DMS53 treated with DMSO at 0.1 percent for 48 hours (cell line): ENCODE results near the gene XG.
"Not testable (repeated sequence)": the region's sequence is repeated elsewhere in the genome, so short reads cannot be mapped to it uniquely, and the experiment has no call there.

ENCODE experiments used
- DNase-seq: peaks from one replicate; lab custom pipeline; 2025; ENCODE audit not compliant: unreplicated experiment; lab: John Stamatoyannopoulos, UW

The XG gene, protein sequence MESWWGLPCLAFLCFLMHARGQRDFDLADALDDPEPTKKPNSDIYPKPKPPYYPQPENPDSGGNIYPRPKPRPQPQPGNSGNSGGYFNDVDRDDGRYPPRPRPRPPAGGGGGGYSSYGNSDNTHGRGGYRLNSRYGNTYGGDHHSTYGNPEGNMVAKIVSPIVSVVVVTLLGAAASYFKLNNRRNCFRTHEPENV

GRCh38 chrX:2751874-2752300 is at the start of gene XG:
XG (plus strand) TSS chrX:2752040; CDS start chrX:2752275, 235 bp downstream.
- DNase-seq: not testable (repeated sequence)

GRCh38 chrX:2703991-2704369 is 47.9 kb upstream of the XG start:
- DNase-seq: no peak

DNA sequence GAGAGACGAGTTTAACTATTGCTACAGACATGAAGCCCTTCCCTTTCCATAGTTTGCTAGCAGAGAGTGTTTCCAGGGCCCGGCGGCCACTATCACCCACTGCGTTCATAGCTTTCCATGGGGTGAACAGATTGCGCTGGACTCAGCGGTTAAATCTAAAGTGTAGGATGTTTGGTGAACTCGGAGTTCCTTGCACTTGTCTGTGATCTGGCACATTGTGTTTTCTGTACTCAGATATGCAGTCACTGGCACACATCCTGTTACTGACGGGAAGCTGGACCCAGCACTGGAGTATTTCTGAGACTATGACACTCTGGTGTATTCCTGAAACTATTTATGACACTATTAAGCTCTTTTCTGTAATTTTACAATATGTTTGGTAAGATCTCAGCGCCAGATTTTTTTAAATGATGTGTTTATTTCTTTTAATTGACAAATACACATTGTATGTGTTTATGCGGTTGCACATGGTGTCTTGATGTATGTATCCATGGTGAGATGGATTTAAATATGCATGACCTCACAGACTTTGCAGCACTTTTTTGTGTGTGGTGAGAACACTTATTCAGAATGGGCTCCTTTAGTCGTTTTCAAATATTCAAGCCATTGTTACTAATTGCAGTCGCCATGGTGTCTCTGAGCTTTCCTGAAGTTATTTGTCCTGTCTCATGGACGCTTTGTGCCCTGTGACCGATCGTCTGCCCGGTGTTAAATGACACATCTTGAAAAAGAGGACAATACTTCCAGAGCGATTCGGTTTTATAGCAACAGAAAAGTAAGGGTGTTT is 46.6 kb upstream of the XG start:
- no peak for DNase-seq

DNA sequence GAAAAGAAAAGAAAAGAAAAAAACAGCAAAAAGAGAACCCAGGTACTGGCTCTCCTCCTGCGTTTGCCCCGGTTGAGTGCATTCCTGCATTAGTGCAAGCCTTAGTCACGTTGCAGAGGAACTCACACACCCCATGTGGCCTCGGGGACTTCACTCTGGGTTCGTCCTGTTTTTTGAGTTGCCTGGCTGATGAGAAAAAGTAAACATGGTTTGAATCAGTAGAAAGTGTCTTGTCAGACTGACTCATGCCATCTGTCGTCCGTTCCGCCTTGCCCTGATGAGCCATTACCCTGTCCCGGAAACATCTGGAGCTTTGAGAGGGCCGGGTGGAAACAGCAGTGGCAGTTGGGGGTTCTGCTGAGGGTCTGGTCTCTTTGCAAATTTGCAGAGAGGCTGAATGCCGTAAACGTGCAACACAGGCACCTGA is 44.5 kb upstream of the XG start:
- DNase-seq: no peak

GRCh38 chrX:2708021-2708420 is 43.8 kb upstream of the XG start:
- DNase-seq: no peak

DNA sequence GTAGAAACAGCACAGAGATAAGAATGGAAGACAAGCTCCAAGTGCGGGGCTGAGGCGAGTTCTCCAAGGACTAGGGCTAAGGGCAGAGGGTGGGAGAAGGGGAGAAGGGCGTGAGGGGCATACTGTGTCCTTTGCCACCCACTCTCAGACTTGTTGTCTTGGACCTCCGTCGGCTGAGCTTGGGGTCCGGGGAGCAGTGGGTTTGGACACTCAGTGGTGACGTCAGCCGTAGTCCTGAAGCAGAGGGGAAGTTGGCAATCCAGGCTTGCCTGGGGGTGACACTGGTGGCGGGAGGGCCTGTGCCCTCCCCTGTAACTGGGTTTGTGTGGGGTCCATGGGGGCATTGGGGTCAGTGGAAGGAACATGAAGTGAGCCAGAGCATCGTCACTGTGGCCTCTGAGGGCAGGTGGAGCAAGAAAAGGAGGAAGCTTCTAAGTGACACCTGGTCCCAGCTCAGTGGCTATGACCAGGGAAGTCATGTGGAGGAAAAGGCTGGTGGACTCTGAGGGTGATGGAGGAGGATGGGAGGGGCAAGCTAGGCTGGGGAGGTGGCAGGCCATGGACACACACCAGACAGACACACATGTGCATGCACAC is 43.1 kb upstream of the XG start:
- DNase-seq: no peak

- DNase-seq: no peak
Observed at GRCh38 chrX:2709556-2709955, 42.3 kb upstream of the XG start.

DNA sequence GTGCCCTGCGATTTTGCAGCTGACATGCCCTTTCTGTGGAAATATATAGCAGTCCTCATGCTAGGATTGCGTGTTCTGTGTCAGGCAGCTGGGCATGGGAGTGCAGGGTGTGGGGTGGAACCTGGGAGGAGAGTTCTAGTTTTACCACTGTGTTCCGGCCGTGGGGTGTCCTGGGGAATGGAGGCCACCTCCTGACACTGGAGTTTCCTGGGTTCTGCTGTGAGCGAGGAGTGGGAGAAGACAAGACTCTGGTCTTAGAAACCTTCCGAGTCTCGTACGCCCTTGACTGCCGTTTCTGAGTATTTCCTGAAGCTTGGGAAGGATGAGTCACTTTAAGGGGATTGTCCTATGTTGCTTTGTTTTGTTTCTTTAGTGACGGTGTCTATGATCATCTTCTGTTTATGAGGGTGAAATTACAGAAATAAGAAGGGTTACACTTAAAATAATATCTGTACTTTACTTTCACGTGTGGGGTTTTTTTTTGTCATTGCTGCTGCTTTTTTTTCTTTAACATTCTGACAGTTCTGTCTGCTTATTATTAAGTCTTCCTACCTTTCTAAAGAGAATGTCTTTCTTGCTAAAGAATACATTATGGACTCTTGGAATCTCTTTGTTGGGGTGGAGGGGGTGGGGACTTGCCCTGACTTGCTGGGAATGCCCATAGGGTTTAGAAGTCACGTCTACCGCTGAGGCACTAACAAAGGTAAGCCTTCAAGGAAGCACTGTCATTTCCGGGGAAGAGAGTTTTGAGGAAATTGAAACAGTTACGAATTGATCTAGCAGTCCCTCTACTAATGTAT is 41.6 kb upstream of the XG start:
- no peak for DNase-seq

DNA sequence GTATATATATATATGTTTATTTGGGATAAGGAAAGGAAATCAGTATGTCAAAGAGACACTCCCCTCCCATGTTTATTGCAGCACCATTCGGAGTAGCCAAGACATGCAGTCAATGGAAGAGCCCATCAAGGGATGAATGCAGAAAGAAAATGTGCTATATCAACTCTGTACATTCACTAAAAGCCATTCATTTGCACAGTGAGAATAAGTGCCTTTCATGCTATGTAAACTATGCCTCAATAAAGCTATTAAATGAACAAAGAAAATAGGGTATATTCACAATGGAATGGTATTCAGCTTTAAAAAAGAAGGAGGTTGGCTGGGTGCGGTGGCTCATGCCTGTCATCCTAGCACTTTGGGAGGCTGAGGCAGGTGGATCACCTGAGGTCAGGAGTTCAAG is 40.4 kb upstream of the XG start:
- DNase-seq: no peak

- no peak for DNase-seq
Observed at GRCh38 chrX:2712428-2712827, 39.4 kb upstream of the XG start.

DNA sequence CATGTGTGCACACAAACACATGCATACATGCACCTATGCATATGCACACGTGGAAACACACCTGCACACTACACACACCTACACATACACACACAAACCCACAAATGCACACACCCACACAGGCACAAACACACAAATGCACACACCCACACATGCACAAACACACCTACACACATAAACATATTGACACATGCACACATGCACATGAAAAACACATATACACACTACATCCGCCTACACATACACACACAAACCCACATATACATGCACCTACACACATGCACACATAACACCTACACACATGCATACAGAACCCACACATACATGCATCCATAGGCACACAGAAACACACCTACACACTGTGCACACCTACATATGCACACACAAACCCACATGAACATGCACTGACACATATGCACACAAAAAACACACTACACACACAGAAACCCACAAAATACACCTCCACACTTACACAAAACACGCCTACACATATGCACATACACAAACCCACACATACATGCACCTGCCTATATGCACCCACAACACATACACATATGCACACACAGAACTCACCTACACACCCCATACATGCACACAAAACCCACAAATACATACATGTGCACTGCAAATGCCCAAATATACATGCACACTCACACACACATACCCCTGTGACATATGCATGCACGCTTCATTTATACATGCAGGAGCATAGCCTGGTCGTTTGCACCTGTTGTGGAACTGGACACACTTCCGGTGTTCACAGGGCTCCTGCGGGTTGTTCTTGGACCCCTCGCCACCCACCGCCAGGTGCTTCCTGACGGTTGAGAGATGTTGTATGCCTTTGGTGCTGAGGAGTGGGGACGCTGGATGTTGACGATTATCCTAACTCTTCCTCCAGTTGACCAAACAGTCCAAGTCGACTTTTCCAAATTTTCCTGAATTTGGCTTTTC is 38.7 kb upstream of the XG start:
- no peak for DNase-seq

DNA sequence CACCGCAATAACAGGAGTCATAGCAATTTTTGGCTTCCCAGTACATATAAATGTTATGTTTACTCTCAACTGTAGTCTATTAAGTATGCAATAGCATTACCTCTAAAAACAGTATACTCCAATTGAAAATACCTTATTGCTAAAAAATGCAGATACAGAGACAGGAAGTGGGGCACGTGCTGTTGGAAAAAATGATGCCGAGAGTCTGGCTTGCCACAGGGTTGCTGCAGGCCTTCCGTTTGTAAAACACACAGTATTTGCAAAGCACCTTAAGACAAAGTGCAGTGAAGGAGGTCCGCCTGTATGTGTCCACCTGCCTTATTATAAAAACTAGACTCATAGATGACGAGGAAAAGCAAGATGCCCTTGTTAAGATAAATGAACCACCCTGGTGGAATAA is 37.3 kb upstream of the XG start:
- DNase-seq: no peak

DNA sequence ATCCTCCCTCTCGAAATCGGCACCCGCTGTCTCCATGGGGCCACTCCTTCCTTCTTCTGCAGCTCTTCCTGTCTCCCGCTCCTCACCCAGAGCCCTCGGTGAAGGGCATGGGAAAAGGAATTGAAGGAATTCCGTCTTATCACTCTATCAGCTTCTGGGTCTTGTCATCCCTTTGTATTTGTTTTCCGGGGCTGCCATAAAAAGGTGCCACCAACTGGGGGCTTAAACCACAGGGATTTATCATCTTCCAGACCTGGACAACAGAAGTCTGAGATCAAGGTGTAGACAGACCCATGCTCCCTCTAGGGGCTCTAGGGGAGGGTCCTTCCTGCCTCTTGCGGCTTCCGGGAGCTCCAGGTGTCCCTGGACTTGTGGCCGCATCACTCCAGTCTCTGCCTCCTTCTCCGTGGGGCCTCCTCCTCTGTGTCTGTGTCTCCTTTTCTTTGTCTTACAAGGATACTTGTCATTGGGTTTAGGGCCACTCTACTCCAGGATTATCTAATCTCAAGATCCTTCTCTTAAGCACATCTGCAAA is 36.7 kb upstream of the XG start:
- DNase-seq: no peak

GRCh38 chrX:2717312-2717711 is 34.5 kb upstream of the XG start:
- no peak for DNase-seq

DNA sequence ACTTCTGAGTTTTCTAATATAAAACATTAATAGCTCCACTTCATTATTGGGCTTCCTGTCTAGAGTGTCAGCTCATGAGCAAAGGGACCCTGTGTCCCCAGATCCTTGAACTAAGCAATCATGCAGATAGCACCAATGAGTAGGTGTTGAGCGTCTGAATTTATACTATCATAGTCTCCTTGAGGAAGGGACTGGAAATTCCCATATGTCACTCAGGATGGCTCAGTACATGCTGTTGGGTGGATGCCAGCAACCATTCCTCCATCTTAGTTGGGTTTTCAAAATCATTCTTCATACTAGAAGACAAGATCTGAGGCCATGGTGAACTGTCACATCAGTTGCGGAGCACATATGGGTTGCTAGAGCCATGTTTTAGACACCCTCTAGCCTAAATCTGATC is 33.0 kb upstream of the XG start:
- DNase-seq: no peak

GRCh38 chrX:2719774-2720447 is 31.9 kb upstream of the XG start:
- no peak for DNase-seq

DNA sequence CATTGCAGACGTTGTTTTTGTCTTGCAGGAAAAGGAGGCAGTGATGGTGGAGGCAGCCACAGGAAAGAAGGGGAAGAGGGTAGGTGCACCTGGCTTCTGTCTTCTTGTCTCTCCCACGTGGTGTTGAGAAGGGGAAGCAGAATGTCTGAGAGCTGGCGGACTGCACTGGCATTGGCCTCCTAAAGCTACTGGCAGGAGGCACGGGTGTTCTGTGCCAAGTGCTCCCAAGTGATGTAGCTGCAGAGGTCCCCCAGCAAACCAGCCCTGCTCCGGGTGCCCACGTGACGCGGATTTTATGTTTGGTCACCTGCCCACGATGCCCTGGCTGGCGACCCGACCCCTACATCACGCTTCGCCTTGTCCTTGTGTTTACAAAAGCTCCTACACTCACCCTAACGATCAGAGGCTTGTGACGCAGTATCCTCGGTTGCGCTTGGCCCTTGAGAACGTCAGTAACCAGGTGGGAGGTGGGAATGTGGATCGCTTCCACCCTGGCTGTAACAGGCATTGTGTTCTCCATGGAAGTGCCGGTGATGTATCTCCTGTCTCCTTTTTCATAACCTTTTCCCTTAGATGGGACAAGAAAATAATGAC is 28.5 kb upstream of the XG start:
- no peak for DNase-seq

- DNase-seq: not testable (repeated sequence)
Observed at GRCh38 chrX:2727264-2727663, 24.6 kb upstream of the XG start.

GRCh38 chrX:2732076-2732475 is 19.8 kb upstream of the XG start:
- no peak for DNase-seq
